ENCODE results near the gene NRG4. TPM values are rescaled to one million over a fixed set of nuclear protein-coding genes. Genes with fewer than 3 reads are reported as not detected.
"Not testable (repeated sequence)": the region's sequence is repeated elsewhere in the genome, so short reads cannot be mapped to it uniquely, and the experiment has no call there.

The NRG4 gene
- total RNA-seq, 3 donors from 2014 or later, result 0.15 TPM; not detected in 2

DNA sequence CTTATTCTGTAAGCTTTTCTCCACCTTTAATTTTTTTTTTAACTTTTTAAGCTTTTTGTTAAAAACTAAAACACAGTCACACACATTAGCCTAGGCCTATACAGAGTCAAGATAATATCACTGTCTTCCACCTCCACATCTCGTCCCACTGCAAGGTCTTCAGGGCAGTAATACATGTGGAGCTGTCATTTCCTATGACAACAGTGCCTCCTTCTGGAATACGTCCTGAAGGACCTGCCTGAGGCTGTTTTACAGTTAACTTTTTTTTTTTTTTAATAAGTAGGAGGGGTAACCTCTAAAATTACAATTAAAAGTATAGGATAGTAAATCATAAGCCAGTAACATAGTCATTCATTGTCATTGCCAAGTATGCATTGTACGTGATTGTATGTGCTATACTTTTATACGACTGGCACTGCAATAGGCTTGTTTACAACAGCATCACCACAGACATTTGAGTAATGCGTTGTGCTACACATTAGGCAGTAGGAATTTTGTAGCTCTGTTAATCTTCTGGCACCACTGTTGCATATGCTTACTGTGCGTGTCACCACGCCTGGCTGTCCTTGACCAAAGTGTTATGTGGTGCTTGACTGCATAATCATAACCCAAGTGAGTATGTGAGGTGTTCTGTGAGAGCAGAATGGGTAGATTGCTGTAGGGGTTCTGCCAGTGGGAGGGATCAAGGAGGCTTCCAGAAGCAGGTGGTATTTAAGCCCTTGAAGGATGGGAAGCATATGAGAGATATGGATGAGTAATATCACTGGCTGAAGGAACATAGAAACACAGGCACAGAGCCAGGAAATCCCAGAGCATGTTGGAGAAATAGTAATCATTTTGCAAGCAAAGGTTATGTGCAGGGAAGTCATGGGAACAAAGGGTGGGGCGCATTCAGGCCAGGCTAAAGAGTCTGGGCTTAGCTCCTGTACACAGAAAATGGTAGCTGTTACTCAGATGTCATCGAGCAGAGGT, 90.2 kb downstream of the NRG4 start:
- Histone ChIP-seq H3K4me3 (no peak overlapping the region), H3K4me1 (no peaks in the 10 kb centered on the region), H3K27ac (no peak overlapping the region), H3K36me3 (no peaks in the 10 kb centered on the region), H3K9me3 (no peaks in the 10 kb centered on the region), H3K27me3 (no peaks in the 10 kb centered on the region)
- intact Hi-C loops (cut with DNase I; ENCODE audit: low total_unique reads), result no loop called here
- DNase-seq (ENCODE audit: low spot score in 2 of 2), result no peak
- TF ChIP-seq, protein P1, sequence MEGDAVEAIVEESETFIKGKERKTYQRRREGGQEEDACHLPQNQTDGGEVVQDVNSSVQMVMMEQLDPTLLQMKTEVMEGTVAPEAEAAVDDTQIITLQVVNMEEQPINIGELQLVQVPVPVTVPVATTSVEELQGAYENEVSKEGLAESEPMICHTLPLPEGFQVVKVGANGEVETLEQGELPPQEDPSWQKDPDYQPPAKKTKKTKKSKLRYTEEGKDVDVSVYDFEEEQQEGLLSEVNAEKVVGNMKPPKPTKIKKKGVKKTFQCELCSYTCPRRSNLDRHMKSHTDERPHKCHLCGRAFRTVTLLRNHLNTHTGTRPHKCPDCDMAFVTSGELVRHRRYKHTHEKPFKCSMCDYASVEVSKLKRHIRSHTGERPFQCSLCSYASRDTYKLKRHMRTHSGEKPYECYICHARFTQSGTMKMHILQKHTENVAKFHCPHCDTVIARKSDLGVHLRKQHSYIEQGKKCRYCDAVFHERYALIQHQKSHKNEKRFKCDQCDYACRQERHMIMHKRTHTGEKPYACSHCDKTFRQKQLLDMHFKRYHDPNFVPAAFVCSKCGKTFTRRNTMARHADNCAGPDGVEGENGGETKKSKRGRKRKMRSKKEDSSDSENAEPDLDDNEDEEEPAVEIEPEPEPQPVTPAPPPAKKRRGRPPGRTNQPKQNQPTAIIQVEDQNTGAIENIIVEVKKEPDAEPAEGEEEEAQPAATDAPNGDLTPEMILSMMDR (IDR thresholded peaks at IDR 0.05), result peak in 1 of 3 donors; percentile 23
- TF ChIP-seq POLR2A (IDR thresholded peaks at IDR 0.05) (no peak), POLR2AphosphoS5 (IDR thresholded peaks at IDR 0.05) (no peak)

DNA sequence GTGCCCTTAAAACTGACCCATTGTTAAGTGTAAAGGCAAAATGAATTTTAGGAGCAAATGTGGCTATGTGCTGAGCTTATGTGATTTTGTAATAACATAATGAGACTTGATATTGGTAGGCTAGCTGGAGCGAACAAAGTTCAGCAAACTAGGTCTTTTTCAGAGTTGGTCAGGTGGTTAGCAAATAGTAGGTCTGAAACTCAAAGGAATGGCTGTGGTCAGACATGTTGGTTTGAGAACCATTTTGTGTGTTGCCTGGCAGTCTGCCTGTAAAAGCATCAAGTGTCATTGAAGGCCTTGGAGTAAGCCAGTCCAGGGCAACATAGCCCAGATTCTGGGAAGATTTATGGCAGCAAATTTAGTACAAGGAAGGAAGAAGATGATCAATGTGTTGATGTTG, 92.1 kb downstream of the NRG4 start:
- Histone ChIP-seq H3K4me1 (no peaks in the 10 kb centered on the region), H3K9me3 (no peaks in the 10 kb centered on the region), H3K36me3 (no peaks in the 10 kb centered on the region), H3K27me3 (no peaks in the 10 kb centered on the region), H3K4me3 (no peak overlapping the region), H3K27ac (no peak overlapping the region)
- intact Hi-C loops (cut with DNase I; ENCODE audit: low total_unique reads), result no loop called here
- TF ChIP-seq, protein P1 (IDR thresholded peaks at IDR 0.05), result no peak
- no peak for TF ChIP-seq POLR2A (IDR thresholded peaks at IDR 0.05)
- no peak for TF ChIP-seq POLR2AphosphoS5 (IDR thresholded peaks at IDR 0.05)
- no peak for DNase-seq (ENCODE audit: low spot score in 2 of 2)

DNA sequence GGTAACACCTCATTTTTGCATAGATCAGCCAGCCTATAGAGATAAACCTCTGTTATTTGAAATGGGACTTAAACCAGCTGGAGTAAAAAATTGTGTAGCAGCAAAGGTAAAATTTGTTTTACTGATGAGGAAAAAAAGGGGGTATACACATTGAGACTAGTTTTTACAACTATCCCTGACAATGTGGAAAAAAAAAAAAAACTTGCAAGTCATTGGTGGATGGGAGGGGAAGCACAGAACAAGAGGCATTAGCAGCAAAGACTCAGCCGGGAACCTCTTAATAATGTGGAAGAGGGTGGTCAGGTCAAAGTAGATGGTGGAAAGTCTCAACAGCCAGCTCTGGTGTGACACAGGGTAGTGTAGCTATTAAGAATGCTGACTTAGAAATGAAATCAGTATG, 94.1 kb downstream of the NRG4 start:
- intact Hi-C loops (cut with DNase I; ENCODE audit: low total_unique reads), result no loop called here
- DNase-seq (ENCODE audit: low spot score in 2 of 2), result no peak
- Histone ChIP-seq H3K27me3 (no peaks in the 10 kb centered on the region), H3K36me3 (no peaks in the 10 kb centered on the region), H3K4me1 (no peaks in the 10 kb centered on the region), H3K27ac (no peak overlapping the region), H3K9me3 (no peaks in the 10 kb centered on the region), H3K4me3 (no peak overlapping the region)
- TF ChIP-seq, protein P1 (IDR thresholded peaks at IDR 0.05), result no peak
- TF ChIP-seq POLR2A (IDR thresholded peaks at IDR 0.05) (no peak), POLR2AphosphoS5 (IDR thresholded peaks at IDR 0.05) (no peak)

DNA sequence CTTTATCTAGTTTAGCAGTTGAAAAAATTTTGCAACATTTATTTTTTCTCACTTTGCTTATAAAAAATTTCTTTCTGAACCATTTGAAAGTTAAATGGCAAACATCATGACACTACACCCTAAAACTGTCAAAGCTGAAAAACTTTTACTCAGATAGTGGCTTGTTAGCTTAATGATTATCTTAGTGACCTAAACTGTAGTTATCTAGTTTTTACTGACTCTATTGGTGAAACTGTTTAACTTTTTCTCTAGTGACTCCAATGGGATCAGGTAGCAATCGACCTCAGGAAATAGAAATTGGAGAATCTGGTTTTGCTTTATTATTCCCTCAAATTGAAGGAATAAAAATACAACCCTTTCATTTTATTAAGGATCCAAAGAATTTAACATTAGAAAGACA, 95.2 kb downstream of the NRG4 start:
- no peaks in the 10 kb centered on the region for H3K9me3 ChIP-seq
- TF ChIP-seq POLR2AphosphoS5 (IDR thresholded peaks at IDR 0.05) (no peak), POLR2A (IDR thresholded peaks at IDR 0.05) (no peak)
- TF ChIP-seq, protein P1 (IDR thresholded peaks at IDR 0.05), result no peak

DNA sequence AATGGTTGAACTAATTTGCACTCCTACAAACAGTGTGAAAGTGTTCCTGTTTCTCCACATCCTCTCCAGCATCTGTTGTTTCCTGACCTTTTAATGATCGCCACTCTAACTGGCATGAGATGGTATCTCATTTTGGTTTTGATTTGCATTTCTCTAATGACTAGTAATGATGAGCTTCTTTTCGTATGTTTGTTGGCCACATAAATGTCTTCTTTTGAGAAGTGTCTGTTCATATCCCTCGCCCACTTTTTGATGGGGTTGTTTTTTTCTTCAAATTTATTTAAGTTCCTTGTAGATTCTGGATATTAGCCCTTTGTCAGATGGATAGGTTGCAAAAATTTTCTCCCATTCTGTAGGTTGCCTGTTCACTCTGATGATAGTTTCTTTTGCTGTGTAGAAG, 101.9 kb downstream of the NRG4 start:
- DNase-seq (ENCODE audit: low spot score in 2 of 2); H3K27ac ChIP-seq; H3K36me3 ChIP-seq; H3K4me3 ChIP-seq; H3K27me3 ChIP-seq; intact Hi-C loops (cut with DNase I; ENCODE audit: low total_unique reads); H3K9me3 ChIP-seq; H3K4me1 ChIP-seq: not testable (repeated sequence)

More for the DNA sequence above, 95.2 kb downstream of the NRG4 start:
- DNase-seq (ENCODE audit: low spot score in 2 of 2), result no peak
- no peaks in the 10 kb centered on the region for H3K4me1 ChIP-seq
- H3K27ac ChIP-seq, result no peak overlapping the region
- no peak overlapping the region for H3K4me3 ChIP-seq
- no peaks in the 10 kb centered on the region for H3K27me3 ChIP-seq
- H3K36me3 ChIP-seq, result no peaks in the 10 kb centered on the region
- intact Hi-C loops (cut with DNase I; ENCODE audit: low total_unique reads), result no loop called here
